Measurements from ENCODE around the gene VGF.
"Not testable (repeated sequence)": the region's sequence is repeated elsewhere in the genome, so short reads cannot be mapped to it uniquely, and the experiment has no call there.

VGF gene

GRCh38 chr7:101125989-101126650 lies 39.2 kb downstream of the VGF start:
- in situ Hi-C loops (cut with HindIII; ENCODE audit: low pct_ligation_motif_present, low pct_unique_long_range_greater_than_20kb, low sequenced_read_pairs): no loop called here
- DNase-seq: no peak

- in situ Hi-C loops (cut with HindIII; ENCODE audit: low pct_ligation_motif_present, low pct_unique_long_range_greater_than_20kb, low sequenced_read_pairs): no loop called here
- DNase-seq: no peak
Measured at GRCh38 chr7:101124376-101125056, 40.9 kb downstream of the VGF start.

GRCh38 chr7:101123703-101124068 lies 41.7 kb downstream of the VGF start:
- no peak for DNase-seq
- in situ Hi-C loops (cut with HindIII; ENCODE audit: low pct_ligation_motif_present, low pct_unique_long_range_greater_than_20kb, low sequenced_read_pairs): no loop called here

- DNase-seq: no peak
- in situ Hi-C loops (cut with HindIII; ENCODE audit: low pct_ligation_motif_present, low pct_unique_long_range_greater_than_20kb, low sequenced_read_pairs): no loop called here
Measured at GRCh38 chr7:101122933-101123702, 42.3 kb downstream of the VGF start.

GRCh38 chr7:101121991-101122932 lies 43.1 kb downstream of the VGF start:
- peak; percentile 100 for DNase-seq
- in situ Hi-C loops (cut with HindIII; ENCODE audit: low pct_ligation_motif_present, low pct_unique_long_range_greater_than_20kb, low sequenced_read_pairs): no loop called here

- DNase-seq; in situ Hi-C loops (cut with HindIII; ENCODE audit: low pct_ligation_motif_present, low pct_unique_long_range_greater_than_20kb, low sequenced_read_pairs): not testable (repeated sequence)
Measured at GRCh38 chr7:101121631-101121990, 43.8 kb downstream of the VGF start.

- in situ Hi-C loops (cut with HindIII; ENCODE audit: low pct_ligation_motif_present, low pct_unique_long_range_greater_than_20kb, low sequenced_read_pairs): no loop called here
- DNase-seq: no peak
Measured at GRCh38 chr7:101120315-101120714, 45.1 kb downstream of the VGF start.

- in situ Hi-C loops (cut with HindIII; ENCODE audit: low pct_ligation_motif_present, low pct_unique_long_range_greater_than_20kb, low sequenced_read_pairs): no loop called here
- DNase-seq: no peak
Measured at GRCh38 chr7:101119876-101120275, 45.5 kb downstream of the VGF start.

- DNase-seq: no peak
- in situ Hi-C loops (cut with HindIII; ENCODE audit: low pct_ligation_motif_present, low pct_unique_long_range_greater_than_20kb, low sequenced_read_pairs): no loop called here
Measured at GRCh38 chr7:101118856-101119255, 46.5 kb downstream of the VGF start.

GRCh38 chr7:101116898-101117297 lies 48.5 kb downstream of the VGF start:
- DNase-seq: peak; percentile 81
- in situ Hi-C loops (cut with HindIII; ENCODE audit: low pct_ligation_motif_present, low pct_unique_long_range_greater_than_20kb, low sequenced_read_pairs): no loop called here

GRCh38 chr7:101115215-101115614 lies 50.2 kb downstream of the VGF start:
- in situ Hi-C loops (cut with HindIII; ENCODE audit: low pct_ligation_motif_present, low pct_unique_long_range_greater_than_20kb, low sequenced_read_pairs): no loop called here

GRCh38 chr7:101114492-101114891 lies 50.9 kb downstream of the VGF start:
- no peak for DNase-seq

More at GRCh38 chr7:101115215-101115614, 50.2 kb downstream of the VGF start:
- no peak for DNase-seq

GRCh38 chr7:101113836-101114235 lies 51.5 kb downstream of the VGF start:
- in situ Hi-C loops (cut with HindIII; ENCODE audit: low pct_ligation_motif_present, low pct_unique_long_range_greater_than_20kb, low sequenced_read_pairs): no loop called here
- no peak for DNase-seq

More at GRCh38 chr7:101114492-101114891, 50.9 kb downstream of the VGF start:
- in situ Hi-C loops (cut with HindIII; ENCODE audit: low pct_ligation_motif_present, low pct_unique_long_range_greater_than_20kb, low sequenced_read_pairs): no loop called here

GRCh38 chr7:101113140-101113539 lies 52.2 kb downstream of the VGF start:
- DNase-seq; in situ Hi-C loops (cut with HindIII; ENCODE audit: low pct_ligation_motif_present, low pct_unique_long_range_greater_than_20kb, low sequenced_read_pairs): not testable (repeated sequence)

Data from ACHN (cell line).